Measurements from ENCODE around the gene MOB3B. TPM values are rescaled to one million over a fixed set of nuclear protein-coding genes. Genes with fewer than 3 reads are reported as not detected.

MOB3B gene
- total RNA-seq, 1 donor from 2014 or later: 11.0 TPM

DNA sequence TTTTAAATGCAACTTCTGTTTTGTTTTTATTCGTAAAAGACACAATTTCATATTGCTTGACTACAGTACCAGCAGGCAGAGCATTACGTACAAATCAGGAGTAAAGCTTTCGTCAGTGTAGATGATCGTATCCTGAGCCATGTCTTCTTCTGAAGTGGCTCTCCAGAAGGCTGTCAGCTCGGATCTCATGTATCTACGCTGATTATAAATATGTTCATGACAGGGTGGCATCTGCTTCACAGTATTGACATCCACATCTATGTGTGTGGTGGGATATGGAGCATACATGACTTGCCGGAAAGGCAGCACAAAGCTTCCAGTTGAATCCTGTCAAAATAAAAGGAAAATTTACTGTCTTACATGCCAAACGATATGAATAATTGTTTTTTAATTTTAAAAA, 26.9 kb upstream of the MOB3B start:
- intact Hi-C loops (cut with DNase I): no loop called here
- DNase-seq (ENCODE audit: extremely low spot score in 2 of 2): no peak
- peaks cover 0 to 55% of the 10 kb centered on the region in 2 donors for H3K36me3 ChIP-seq
- H3K9me3 ChIP-seq: no peaks in the 10 kb centered on the region
- no peak overlapping the region for H3K4me3 ChIP-seq
- H3K4me1 ChIP-seq: no peaks in the 10 kb centered on the region
- TF ChIP-seq, protein P1, sequence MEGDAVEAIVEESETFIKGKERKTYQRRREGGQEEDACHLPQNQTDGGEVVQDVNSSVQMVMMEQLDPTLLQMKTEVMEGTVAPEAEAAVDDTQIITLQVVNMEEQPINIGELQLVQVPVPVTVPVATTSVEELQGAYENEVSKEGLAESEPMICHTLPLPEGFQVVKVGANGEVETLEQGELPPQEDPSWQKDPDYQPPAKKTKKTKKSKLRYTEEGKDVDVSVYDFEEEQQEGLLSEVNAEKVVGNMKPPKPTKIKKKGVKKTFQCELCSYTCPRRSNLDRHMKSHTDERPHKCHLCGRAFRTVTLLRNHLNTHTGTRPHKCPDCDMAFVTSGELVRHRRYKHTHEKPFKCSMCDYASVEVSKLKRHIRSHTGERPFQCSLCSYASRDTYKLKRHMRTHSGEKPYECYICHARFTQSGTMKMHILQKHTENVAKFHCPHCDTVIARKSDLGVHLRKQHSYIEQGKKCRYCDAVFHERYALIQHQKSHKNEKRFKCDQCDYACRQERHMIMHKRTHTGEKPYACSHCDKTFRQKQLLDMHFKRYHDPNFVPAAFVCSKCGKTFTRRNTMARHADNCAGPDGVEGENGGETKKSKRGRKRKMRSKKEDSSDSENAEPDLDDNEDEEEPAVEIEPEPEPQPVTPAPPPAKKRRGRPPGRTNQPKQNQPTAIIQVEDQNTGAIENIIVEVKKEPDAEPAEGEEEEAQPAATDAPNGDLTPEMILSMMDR (IDR thresholded peaks at IDR 0.05): no peak
- TF ChIP-seq POLR2A (IDR thresholded peaks at IDR 0.05) (no peak), POLR2AphosphoS5 (IDR thresholded peaks at IDR 0.05; ENCODE audit: insufficient read depth in 1 of 2, low read depth in 1 of 2) (no peak)
- no peaks in the 10 kb centered on the region for H3K27me3 ChIP-seq
- H3K27ac ChIP-seq: no peak overlapping the region

DNA sequence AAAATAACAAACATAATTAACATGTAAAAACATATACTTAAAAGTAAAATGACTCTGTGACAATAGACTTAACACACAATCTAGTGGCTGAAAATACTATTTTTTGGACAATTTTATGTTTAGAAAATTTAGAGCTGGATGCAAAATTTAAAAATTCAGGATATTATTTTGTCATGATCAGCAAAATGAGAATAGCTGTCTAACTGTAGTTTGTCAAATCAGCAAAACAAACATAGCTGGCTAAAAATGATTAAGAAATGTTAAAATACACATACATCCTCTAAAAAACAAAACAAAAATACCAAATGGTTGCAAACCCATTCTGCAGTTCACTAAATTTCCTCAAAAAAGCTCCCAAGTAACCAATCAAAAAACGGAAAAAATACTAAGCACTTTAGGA, 25.1 kb upstream of the MOB3B start:
- TF ChIP-seq, protein P1 (IDR thresholded peaks at IDR 0.05): no peak
- TF ChIP-seq POLR2AphosphoS5 (IDR thresholded peaks at IDR 0.05; ENCODE audit: insufficient read depth in 1 of 2, low read depth in 1 of 2): no peak
- no peak for TF ChIP-seq POLR2A (IDR thresholded peaks at IDR 0.05)
- H3K36me3 ChIP-seq: peaks cover 0 to 40% of the 10 kb centered on the region in 2 donors
- intact Hi-C loops (cut with DNase I): no loop called here
- no peak overlapping the region for H3K4me3 ChIP-seq
- no peaks in the 10 kb centered on the region for H3K9me3 ChIP-seq
- H3K27ac ChIP-seq: no peak overlapping the region
- DNase-seq (ENCODE audit: extremely low spot score in 2 of 2): no peak
- H3K27me3 ChIP-seq: no peaks in the 10 kb centered on the region
- no peaks in the 10 kb centered on the region for H3K4me1 ChIP-seq

DNA sequence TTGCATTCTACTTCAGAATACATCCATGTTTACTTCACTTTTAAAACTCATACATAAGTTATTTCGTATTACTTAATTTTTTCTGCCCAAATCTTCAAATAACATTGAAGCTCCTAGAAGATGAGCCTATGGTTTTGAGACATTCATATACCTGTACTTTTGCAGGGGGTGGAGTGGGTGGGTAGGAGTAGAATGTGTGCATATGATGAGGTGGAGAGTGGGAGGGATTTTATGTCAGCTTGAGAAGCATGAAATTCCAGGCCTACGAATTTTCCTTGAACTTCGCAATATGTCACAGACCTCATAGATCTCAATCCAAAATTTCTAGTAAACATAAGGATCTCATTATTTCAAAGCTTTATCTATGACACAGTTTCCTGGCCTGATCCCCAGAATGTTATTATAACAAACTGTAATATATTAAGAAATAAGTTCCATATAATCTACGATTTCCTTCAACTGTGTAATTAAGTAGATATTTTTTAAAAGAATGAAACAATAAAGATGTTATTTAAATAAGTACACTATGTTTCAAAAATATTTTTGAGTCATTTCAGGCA, 19.7 kb upstream of the MOB3B start:
- Histone ChIP-seq H3K36me3 (peaks cover 0 to 15% of the 10 kb centered on the region in 2 donors), H3K4me3 (no peak overlapping the region), H3K9me3 (no peaks in the 10 kb centered on the region), H3K27ac (no peak overlapping the region), H3K27me3 (no peaks in the 10 kb centered on the region), H3K4me1 (no peaks in the 10 kb centered on the region)
- TF ChIP-seq POLR2A (IDR thresholded peaks at IDR 0.05) (no peak), POLR2AphosphoS5 (IDR thresholded peaks at IDR 0.05; ENCODE audit: insufficient read depth in 1 of 2, low read depth in 1 of 2) (no peak)
- TF ChIP-seq, protein P1 (IDR thresholded peaks at IDR 0.05): no peak
- DNase-seq (ENCODE audit: extremely low spot score in 2 of 2): no peak
- intact Hi-C loops (cut with DNase I): no loop called here

DNA sequence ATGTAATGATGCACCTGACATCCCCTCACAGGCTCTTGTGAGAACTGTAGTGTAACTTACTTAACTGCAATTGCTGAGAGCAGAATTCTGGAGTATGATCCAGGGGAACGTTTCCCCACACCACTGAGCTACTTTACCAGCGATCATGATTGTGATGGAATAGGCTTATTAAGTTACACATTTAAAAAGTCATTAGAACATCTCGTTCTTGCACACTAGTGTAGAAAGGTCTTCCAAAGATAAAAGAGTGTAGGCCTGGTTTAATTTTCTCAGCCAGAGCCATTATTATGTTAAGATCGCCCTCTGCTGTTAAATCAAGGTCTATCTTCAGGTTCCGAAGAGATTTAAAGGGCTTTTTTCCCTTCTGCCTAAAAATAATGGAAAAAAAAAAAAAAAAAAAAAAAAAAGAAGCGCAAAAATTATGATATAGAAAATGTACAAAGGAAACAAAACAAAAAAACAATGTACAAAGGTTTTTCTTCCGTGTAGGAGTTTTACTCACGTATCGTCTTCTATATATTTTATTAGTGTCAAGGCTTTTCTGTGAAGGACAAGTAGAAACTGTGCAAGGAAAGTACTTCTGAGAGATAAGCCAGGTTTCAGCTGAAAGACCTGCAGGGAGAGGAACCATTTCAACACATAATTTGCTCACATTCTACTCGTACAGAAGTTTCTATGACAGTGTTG, 18.6 kb upstream of the MOB3B start:
- H3K4me3 ChIP-seq: no peak overlapping the region
- no peaks in the 10 kb centered on the region for H3K27me3 ChIP-seq
- intact Hi-C loops (cut with DNase I): no loop called here
- no peak for DNase-seq (ENCODE audit: extremely low spot score in 2 of 2)
- H3K4me1 ChIP-seq: no peaks in the 10 kb centered on the region
- peaks cover 0 to 10% of the 10 kb centered on the region in 2 donors for H3K36me3 ChIP-seq
- H3K9me3 ChIP-seq: no peaks in the 10 kb centered on the region
- no peak for TF ChIP-seq POLR2A (IDR thresholded peaks at IDR 0.05)
- TF ChIP-seq POLR2AphosphoS5 (IDR thresholded peaks at IDR 0.05; ENCODE audit: insufficient read depth in 1 of 2, low read depth in 1 of 2): peak in 1 of 2 donors; percentile 18
- TF ChIP-seq, protein P1 (IDR thresholded peaks at IDR 0.05): peak in 2 of 3 experiments; percentile 43 to 54
- H3K27ac ChIP-seq: peak overlapping the region; percentile 37

DNA sequence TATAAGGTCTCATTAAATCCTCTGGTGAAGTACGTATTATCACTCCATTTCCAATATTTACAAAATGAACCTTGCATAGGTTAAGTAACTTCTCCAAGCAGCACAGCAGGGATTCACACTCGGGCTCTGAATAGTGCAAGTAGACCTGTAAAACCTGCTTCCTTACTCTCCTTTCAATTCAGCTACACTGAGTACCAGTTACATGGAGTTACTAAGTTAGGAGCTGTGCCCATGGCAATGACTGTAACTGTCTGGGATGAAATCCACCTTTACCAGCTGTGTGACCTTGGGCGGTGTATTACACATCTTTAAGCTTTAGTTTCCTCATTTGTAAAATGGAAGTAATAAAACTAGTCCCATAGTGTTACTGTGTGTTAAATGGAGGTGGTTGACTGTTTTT, 15.9 kb upstream of the MOB3B start:
- intact Hi-C loops (cut with DNase I): no loop called here
- Histone ChIP-seq H3K4me1 (peaks cover 7% of the 10 kb centered on the region), H3K36me3 (no peaks in the 10 kb centered on the region), H3K9me3 (no peaks in the 10 kb centered on the region), H3K27ac (no peak overlapping the region), H3K4me3 (no peak overlapping the region), H3K27me3 (no peaks in the 10 kb centered on the region)
- no peak for DNase-seq (ENCODE audit: extremely low spot score in 2 of 2)
- peak in 1 of 2 donors; percentile 54 for TF ChIP-seq POLR2AphosphoS5 (IDR thresholded peaks at IDR 0.05; ENCODE audit: insufficient read depth in 1 of 2, low read depth in 1 of 2)
- TF ChIP-seq, protein P1 (IDR thresholded peaks at IDR 0.05): no peak

Measured in vagina (tissue), 2 donors.